Dendritic cell treated with granulocyte-macrophage colony-stimulating factor and Interleukin-4, amounts not matched to agents 40 ng/mL and 50 ng/mL, for 4 days (primary cell): Measurements from ENCODE around the gene APOA5.
A peak's percentile ranks its signal among the peaks of the same experiment; 100 is the strongest.
"Not testable (repeated sequence)": the region's sequence is repeated elsewhere in the genome, so short reads cannot be mapped to it uniquely, and the experiment has no call there.

Source experiments
- H3K27ac Mint-ChIP-seq: one replicate; pipeline ENCODE4 v1.8.0; 2022; ENCODE audit warnings: mild to moderate bottlenecking, mixed read lengths
- H3K27me3 Mint-ChIP-seq: one replicate; pipeline ENCODE4 v1.8.0; 2022; ENCODE audit warnings: mild to moderate bottlenecking, mixed read lengths
- H3K36me3 Mint-ChIP-seq: one replicate; pipeline ENCODE4 v1.8.0; 2022; ENCODE audit warnings: low read depth, mixed read lengths
- H3K4me1 Mint-ChIP-seq: one replicate; pipeline ENCODE4 v1.8.0; 2022; ENCODE audit warnings: low read depth, mixed read lengths
- H3K4me3 Mint-ChIP-seq: one replicate; pipeline ENCODE4 v1.8.0; 2022; ENCODE audit warnings: mild to moderate bottlenecking, moderate library complexity, mixed read lengths
- H3K9me3 Mint-ChIP-seq: one replicate; pipeline ENCODE4 v1.8.0; 2022; ENCODE audit warnings: mixed read lengths
- intact Hi-C: fragments of 100-400 bp; cut with micrococcal nuclease; formaldehyde crosslinking; loops from one replicate; pipeline ENCODE4 v1.15.0; 2022

The APOA5 gene

DNA sequence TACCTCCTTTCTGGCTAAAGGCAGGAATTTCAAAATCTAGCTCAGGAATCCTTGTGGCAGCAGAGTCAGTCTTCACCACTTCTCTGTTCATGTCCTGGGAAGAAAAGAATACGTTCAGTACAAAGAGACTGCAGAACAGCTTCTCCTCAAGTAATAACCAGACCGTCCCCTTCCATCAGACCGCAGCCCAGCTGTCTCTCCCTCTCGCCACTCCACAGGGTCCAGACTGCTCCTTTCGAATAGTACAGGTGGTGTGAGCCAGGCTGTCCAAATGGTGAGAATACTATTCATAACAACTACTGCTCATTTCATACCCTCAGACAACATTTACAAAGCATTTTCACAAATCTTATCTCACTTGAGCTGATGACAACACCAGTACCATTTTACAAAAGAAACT, 4.7 kb downstream of the APOA5 start:
- Mint-ChIP-seq H3K4me1 (peaks cover 43% of the 10 kb centered on the region), H3K4me3 (peak overlapping the region; percentile 82), H3K27me3 (peaks cover 13% of the 10 kb centered on the region), H3K9me3 (no peaks in the 10 kb centered on the region), H3K27ac (peak overlapping the region; percentile 98), H3K36me3 (peaks cover 57% of the 10 kb centered on the region)
- intact Hi-C loops: loop anchor here (5.0 kb wide), 1 partner anchor 445 kb away; the partner anchor contains the start of genes PCSK7 and RNF214

DNA sequence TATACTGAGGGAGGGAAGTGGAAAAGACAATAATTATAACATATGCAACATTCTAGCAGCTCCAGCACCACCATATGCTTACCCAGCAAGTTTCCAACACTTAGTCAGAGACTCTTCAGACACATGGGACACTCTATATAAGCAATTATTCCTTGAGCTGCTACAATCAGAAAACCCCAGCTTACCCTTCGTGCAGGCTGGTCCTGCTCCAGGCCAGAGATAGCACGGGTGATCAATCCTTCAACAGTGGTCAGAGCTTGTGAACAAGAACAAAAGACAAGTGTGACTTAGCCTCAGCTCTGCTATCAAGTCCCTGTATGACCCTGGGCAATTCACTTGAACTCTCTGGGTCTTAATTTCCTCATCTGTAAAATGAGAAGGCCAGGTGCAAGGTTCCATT, 5.4 kb downstream of the APOA5 start:
- H3K27me3 Mint-ChIP-seq: peaks cover 13% of the 10 kb centered on the region
- peaks cover 64% of the 10 kb centered on the region for H3K36me3 Mint-ChIP-seq
- H3K9me3 Mint-ChIP-seq: no peaks in the 10 kb centered on the region
- H3K4me1 Mint-ChIP-seq: peaks cover 39% of the 10 kb centered on the region
- intact Hi-C loops: loop anchor here (5.0 kb wide), 1 partner anchor 446 kb away; the partner anchor contains the start of genes PCSK7 and RNF214
- no peak overlapping the region for H3K27ac Mint-ChIP-seq
- no peak overlapping the region for H3K4me3 Mint-ChIP-seq

DNA sequence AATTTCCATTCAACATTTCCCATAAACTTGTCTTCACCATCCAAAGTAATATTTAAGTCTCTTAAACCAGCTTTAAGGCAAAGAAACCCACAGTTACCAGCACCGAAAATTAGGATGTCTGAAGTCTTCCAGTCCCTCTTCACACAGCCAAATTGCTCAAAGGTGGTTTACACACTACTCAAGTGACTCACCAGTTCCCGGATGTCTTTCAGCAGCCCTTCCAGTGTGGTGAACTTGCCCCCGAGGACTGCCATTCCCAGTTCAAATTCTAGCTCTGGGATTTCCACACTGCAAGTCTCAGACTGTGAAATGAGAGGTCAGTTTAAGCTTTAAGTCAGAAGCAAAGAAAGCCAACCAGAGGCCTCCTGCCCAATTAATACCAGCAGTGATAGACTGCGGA, 9.0 kb downstream of the APOA5 start:
- peaks cover 25% of the 10 kb centered on the region for H3K4me1 Mint-ChIP-seq
- H3K9me3 Mint-ChIP-seq: no peaks in the 10 kb centered on the region
- H3K36me3 Mint-ChIP-seq: peaks cover 90% of the 10 kb centered on the region
- intact Hi-C loops: no loop called here
- no peak overlapping the region for H3K27ac Mint-ChIP-seq
- H3K27me3 Mint-ChIP-seq: no peaks in the 10 kb centered on the region
- H3K4me3 Mint-ChIP-seq: no peak overlapping the region

DNA sequence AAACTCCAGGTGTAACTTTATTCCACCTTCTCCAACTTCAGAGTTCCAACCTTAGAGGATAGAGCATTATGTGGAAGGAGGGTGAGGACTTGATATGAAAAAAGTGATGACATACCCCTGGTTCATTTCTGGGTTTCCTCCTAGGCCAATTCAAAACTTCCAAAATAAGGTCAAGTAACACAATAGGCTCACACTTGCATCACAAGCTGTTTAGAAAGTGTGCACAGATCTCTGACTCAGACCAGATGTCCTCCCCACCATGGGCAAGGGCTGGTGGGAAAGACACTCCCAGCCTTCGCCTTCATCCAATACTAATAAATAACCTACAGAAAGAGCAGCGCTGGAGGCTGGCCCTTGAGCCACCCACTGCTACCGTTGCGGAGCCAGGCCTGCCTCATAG, 13.1 kb downstream of the APOA5 start:
- H3K27me3 Mint-ChIP-seq: no peaks in the 10 kb centered on the region
- peaks cover 28% of the 10 kb centered on the region for H3K4me1 Mint-ChIP-seq
- H3K36me3 Mint-ChIP-seq: peaks cover 78% of the 10 kb centered on the region
- H3K27ac Mint-ChIP-seq: no peak overlapping the region
- intact Hi-C loops: no loop called here
- H3K4me3 Mint-ChIP-seq: no peak overlapping the region
- H3K9me3 Mint-ChIP-seq: no peaks in the 10 kb centered on the region

DNA sequence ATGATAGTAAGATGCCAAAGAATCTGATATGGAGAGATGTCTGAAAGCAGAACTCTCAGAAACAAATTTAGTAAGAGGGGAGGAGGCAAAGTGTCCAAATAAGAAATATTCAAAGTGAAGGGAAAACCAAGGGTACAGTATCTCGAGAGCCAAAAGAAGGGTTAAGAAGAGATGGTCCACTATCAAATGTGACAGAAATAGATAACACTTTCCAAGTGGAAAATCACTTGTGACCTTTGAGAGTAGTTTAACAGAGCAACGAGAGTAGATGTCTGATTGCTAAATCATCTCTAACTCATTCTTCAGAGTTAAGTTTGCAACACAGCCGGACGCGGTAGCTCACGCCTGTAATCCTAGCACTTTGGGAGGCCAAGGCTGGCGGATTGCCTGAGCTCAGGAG, 14.6 kb downstream of the APOA5 start:
- H3K36me3 Mint-ChIP-seq: peaks cover 72% of the 10 kb centered on the region
- H3K4me3 Mint-ChIP-seq: no peak overlapping the region
- H3K27ac Mint-ChIP-seq: no peak overlapping the region
- no peaks in the 10 kb centered on the region for H3K27me3 Mint-ChIP-seq
- H3K9me3 Mint-ChIP-seq: no peaks in the 10 kb centered on the region
- intact Hi-C loops: no loop called here
- peaks cover 29% of the 10 kb centered on the region for H3K4me1 Mint-ChIP-seq

DNA sequence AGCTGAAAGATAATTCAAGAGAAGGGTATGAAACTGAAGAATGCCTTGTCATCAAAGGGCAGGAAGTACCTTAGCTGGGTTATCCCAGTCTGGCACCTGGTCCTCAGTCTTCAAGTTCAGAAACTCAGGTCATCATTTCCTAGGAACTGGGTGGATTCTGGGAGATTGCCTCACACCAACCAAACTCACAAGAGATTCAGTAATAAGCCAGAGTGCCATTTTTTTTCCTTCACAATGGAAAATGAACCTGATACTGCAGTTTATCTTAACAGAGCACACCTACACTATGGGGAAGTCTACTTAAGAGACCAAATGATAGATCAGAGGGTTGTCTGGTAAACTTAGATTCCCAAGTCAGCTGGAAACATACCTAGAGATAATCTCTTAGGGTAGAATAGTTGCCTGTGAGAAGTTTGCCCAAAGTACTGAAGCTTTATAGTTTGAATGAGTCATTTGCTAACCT, 15.1 kb downstream of the APOA5 start:
- no peak overlapping the region for H3K4me3 Mint-ChIP-seq
- H3K4me1 Mint-ChIP-seq: peaks cover 34% of the 10 kb centered on the region
- H3K9me3 Mint-ChIP-seq: no peaks in the 10 kb centered on the region
- H3K27me3 Mint-ChIP-seq: no peaks in the 10 kb centered on the region
- H3K36me3 Mint-ChIP-seq: peaks cover 67% of the 10 kb centered on the region
- intact Hi-C loops: no loop called here
- H3K27ac Mint-ChIP-seq: no peak overlapping the region

DNA sequence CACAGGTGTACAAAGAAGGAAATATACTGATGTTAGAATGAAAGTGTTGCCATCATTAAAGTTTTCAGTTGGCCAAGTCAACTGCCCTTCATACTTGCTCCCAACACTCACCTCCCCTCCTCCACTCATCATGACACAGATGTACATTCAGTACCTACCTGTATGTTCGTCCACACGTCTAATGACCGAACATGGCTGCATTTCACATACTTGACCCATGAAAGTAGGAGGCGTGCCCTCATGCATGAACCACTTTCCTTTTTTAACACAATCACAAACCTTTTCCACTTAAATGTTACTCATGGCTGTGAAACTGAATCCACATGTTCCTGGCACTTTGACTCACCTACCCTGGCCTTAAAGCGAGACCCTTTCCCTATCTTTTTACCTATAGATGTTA, 15.7 kb downstream of the APOA5 start:
- Mint-ChIP-seq H3K4me3 (no peak overlapping the region), H3K27ac (no peak overlapping the region), H3K9me3 (no peaks in the 10 kb centered on the region), H3K27me3 (no peaks in the 10 kb centered on the region), H3K36me3 (peaks cover 61% of the 10 kb centered on the region), H3K4me1 (peaks cover 39% of the 10 kb centered on the region)
- intact Hi-C loops: no loop called here

DNA sequence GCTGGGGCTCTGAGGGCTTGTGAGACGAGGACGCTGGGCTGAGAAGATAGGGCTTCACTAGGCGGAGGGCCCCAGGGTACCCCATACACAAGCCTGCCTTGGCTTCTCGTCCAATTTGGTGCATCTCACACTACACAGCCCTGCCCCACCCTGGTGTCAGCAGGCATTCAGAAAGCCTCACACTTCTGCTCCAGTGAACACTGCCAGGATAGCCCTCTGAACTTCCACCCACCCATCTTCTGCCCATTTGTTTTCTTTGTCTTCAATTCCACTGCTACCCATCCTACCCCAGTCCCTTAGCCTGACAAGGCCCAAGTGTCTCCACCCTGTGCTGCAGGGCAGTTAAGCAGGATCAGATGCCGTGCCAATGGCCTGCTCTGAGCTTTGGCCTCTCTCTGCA, 17.0 kb downstream of the APOA5 start:
- Mint-ChIP-seq H3K27ac (peak overlapping the region; percentile 38), H3K4me1 (peaks cover 53% of the 10 kb centered on the region), H3K27me3 (no peaks in the 10 kb centered on the region), H3K9me3 (no peaks in the 10 kb centered on the region), H3K4me3 (no peak overlapping the region), H3K36me3 (peaks cover 49% of the 10 kb centered on the region)
- intact Hi-C loops: no loop called here

DNA sequence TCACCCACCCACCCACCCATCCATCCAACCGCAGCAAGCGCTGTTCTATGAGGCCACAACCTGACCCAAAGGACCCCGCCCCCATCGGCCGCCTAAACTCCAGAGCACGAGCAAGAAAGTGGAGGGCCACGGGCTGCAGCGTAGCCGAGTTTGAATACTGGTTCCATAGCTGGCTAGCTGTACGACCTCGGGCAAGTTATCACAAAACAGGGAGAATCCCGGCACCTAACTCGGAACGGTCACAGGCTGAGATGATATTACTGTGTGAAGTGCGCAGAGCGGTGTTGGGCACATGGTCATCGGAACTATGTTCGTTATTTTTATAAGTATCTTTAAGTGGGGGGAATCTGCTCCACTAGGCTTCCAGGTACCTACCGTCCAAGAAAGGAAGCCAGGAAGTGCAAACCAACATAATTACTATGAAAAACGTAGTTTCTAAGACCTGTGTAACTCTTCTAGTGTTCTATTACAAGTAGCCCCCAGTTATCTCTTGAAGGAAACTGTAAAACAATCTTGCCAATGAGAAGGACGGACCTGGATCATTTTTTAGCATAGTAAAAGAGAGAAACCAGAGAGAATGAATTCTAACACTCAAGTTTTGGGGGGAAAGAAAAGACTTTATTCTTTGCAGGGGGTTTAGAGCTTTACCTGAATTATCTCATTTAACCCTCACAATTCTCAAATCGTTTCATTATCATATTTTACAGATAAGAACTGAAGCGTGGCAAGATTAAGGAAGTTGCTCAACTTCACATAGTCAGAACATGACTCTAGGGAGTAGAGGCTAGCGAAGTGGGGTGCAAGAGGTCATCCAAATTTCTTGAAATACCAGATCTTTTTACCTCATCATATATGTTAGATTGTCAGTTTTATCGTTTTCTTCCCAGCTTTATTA, 18.2 kb downstream of the APOA5 start:
- intact Hi-C loops: loop anchor here (1.0 kb wide), 1 partner anchor 15 kb away; the partner anchor contains the start of gene ZPR1
- Mint-ChIP-seq H3K4me3 (peak overlapping the region; percentile 99), H3K36me3 (peaks cover 49% of the 10 kb centered on the region), H3K27me3 (no peaks in the 10 kb centered on the region), H3K27ac (peak overlapping the region; percentile 97), H3K9me3 (no peaks in the 10 kb centered on the region), H3K4me1 (peaks cover 59% of the 10 kb centered on the region)

DNA sequence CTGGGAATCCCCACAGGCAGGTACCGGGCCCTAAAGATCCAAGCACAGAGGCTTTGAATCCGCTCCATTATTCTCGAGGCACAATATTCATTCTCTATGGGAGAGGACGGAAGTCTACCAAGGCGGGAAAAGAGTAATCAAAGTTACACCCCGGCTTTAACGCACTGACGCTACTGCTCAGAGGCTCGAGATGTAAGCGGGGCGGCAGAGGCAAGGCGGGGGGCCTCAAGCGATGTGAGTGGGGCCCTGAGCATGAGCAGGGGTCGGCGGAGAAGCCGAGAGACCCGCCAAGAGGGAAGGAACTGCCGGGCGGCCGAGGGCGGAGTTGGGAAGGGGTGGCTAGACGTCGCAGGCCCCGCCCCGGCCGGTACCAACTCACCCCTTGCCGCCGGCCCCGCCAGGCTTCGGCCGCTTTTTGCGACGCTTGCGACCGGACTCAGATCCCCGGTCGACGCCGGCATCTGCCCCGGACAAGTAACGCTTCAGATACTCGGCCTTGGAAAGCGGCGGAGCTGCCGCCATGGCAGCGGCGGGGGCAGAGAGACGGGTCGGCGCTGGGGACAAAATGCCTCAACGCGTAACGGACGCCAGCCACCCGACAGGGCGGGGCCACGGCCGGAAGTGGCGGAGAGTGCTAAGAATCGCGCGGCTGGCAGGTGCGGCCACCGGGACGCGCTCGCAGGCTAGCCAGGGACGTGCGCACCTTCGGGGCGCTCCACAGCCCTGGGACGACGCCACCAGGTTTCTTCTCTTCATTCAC, 19.1 kb downstream of the APOA5 start, which contains the start of gene BUD13:
Gene BUD13 (minus strand): TSS at position 545 of the 760 bp plus-strand sequence. CDS start 23 bp downstream, at position 522.
- H3K36me3 Mint-ChIP-seq: peaks cover 43% of the 10 kb centered on the region
- peak within 1 kb of the TSS; percentile 97 for H3K27ac Mint-ChIP-seq
- peak within 1 kb of the TSS; percentile 99 for H3K4me3 Mint-ChIP-seq
- no peaks in the 10 kb centered on the region for H3K9me3 Mint-ChIP-seq
- peaks cover 54% of the 10 kb centered on the region for H3K4me1 Mint-ChIP-seq
- intact Hi-C loops: loop anchor here (1.0 kb wide), 1 partner anchor 16 kb away; the partner anchor contains the start of gene ZPR1
- H3K27me3 Mint-ChIP-seq: no peaks in the 10 kb centered on the region

DNA sequence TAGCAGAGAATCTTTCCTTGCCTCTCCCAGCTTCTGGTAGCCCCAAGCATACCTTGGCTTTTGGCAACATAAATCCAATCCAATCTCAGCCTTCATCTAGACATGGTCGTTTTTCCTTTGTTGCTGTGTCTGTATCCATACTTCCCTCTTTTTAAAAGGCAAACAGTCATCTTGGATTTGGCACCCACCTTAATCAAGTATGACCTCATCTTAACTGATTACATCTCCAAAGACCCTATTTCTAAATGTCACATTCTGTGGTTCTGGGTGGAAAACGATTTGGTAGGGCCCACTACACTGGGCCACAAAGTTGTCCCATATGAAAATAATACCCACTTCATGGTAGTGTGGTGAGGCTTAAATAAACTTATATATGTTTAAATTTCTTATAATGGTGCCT, 19.7 kb downstream of the APOA5 start:
- no peaks in the 10 kb centered on the region for H3K27me3 Mint-ChIP-seq
- peak overlapping the region; percentile 97 for H3K27ac Mint-ChIP-seq
- H3K4me1 Mint-ChIP-seq: peaks cover 51% of the 10 kb centered on the region
- peaks cover 43% of the 10 kb centered on the region for H3K36me3 Mint-ChIP-seq
- intact Hi-C loops: no loop called here
- H3K9me3 Mint-ChIP-seq: no peaks in the 10 kb centered on the region
- peak overlapping the region; percentile 99 for H3K4me3 Mint-ChIP-seq

DNA sequence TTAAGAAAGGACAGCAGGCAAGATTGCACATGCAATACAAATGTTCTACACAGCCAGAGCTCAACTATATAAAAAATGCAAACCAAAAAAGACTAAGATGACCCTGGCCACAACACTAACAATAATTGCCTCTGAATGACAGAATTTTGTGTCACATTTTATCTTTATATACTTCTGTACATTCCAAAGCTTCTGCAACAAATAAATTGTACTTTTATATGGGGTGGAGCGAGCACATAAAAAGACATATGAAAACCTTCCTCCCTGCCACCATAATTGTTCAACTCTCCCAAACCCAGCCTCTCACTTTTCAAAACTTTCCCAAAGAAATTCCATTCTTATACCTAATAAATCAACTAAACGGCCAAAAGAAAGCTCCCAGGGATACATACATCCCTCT, 29.5 kb downstream of the APOA5 start:
- peaks cover 81% of the 10 kb centered on the region for H3K36me3 Mint-ChIP-seq
- H3K9me3 Mint-ChIP-seq: no peaks in the 10 kb centered on the region
- H3K4me3 Mint-ChIP-seq: no peak overlapping the region
- no peaks in the 10 kb centered on the region for H3K27me3 Mint-ChIP-seq
- no peak overlapping the region for H3K27ac Mint-ChIP-seq
- intact Hi-C loops: no loop called here
- H3K4me1 Mint-ChIP-seq: peaks cover 8% of the 10 kb centered on the region

DNA sequence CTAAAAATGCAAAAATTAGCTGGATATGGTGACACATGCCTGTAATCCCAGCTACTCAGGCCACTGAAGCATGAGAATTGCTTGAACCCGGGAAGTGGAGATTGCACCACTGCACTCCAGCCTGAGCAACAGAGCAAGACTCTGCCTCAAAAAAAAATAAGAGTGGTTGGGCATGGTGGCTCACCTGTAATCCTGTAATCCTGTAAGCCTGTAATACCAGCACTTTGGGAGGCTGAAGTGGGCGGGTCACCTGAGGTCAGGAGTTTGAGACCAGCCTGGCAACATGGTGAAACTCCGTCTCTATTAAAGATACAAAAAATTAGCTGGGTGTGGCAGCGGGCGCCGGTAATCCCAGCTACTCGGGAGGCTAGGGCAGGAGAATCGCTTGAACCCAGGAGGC, 35.6 kb downstream of the APOA5 start:
- intact Hi-C loops, H3K4me3 Mint-ChIP-seq, H3K27ac Mint-ChIP-seq: not testable (repeated sequence)

More for the DNA sequence above, 35.6 kb downstream of the APOA5 start:
- peaks cover 73% of the 10 kb centered on the region for H3K36me3 Mint-ChIP-seq
- H3K9me3 Mint-ChIP-seq, H3K27me3 Mint-ChIP-seq, H3K4me1 Mint-ChIP-seq: not testable (repeated sequence)
